HCT116 (cell line): ENCODE results near the gene SLC6A6. TPM values are rescaled to one million over a fixed set of nuclear protein-coding genes. Genes with fewer than 3 reads are reported as not detected.

ENCODE experiments used
- ATAC-seq: fragments of 200-7000 bp; cut with Tn5 transposase; 2 replicates; pipeline ENCODE4 v1.9.1; 2020; ENCODE audit warnings: mild to moderate bottlenecking, moderate library complexity
- BruUV-seq: library from RNA; stranded (reverse); fragments of 400-500 nt; replicated peaks from 2 replicates; lab custom pipeline; 2021; lab: Mats Ljungman, UMichigan
- CTCF ChIA-PET: fragments of 300-600 bp; sonication (Branson Sonifier 250); formaldehyde crosslinking; loops from one replicate; lab custom pipeline; 2021; ENCODE audit warnings: antibody characterized with exemption; lab: Charles Lee
- POLR2A ChIA-PET: fragments of 300-600, 350-600 bp; sonication (Branson Sonifier 250); formaldehyde crosslinking; loops from one replicate; lab custom pipeline; 2021; ENCODE audit warnings: antibody characterized with exemption; lab: Charles Lee
- RAD21 ChIA-PET, 2 experiments: fragments of 300-600 bp; sonication (Branson Sonifier 250); formaldehyde crosslinking; loops; one replicate each; lab custom pipeline; 2023; ENCODE audit warnings: low total read pairs in 2 of 2; ENCODE audit not compliant: uncharacterized antibody in 2 of 2, unreplicated experiment in 2 of 2, low non-redundant PET in 1 of 2; lab: Charles Lee
- DNase-seq: peaks from one replicate; pipeline ENCODE4 v3.0.0-alpha.2; 2010; ENCODE audit warnings: low read depth, low spot score
- H2AFZ ChIP-seq: fragments of 200-600 bp; shearing (Covaris generic), sonication (generic); 2 replicates; pipeline ENCODE4 v1.6.1; 2017; ENCODE audit warnings: low read depth, mixed run types, mixed read lengths, antibody characterized with exemption, low read length; ENCODE audit not compliant: poor library complexity, severe bottlenecking
- H3K27ac ChIP-seq: 2 replicates; pipeline ENCODE4 v1.5.1; 2012; ENCODE audit warnings: low read depth, low read length
- H3K27me3 ChIP-seq: fragments of 200-600 bp; sonication (generic); 2 replicates; pipeline ENCODE4 v1.6.1; 2016; ENCODE audit warnings: mixed run types, low read length, mixed read lengths; ENCODE audit not compliant: insufficient read depth
- H3K36me3 ChIP-seq, 2 experiments: fragments of 200-500 bp in 1 of 2; fragments of 200-600 bp in 1 of 2; sonication (Bioruptor generic) in 1 of 2; sonication (generic) in 1 of 2; 2 replicates each; pipeline versions ENCODE4 v1.5.1 to v1.6.1; 2014 to 2016; ENCODE audit warnings: low read length in 2 of 2, inconsistent platforms in 1 of 2, mixed read lengths in 1 of 2, mixed run types in 1 of 2; ENCODE audit not compliant: insufficient read depth in 2 of 2, control insufficient read depth in 1 of 2
- H3K4me1 ChIP-seq, 2 experiments: fragments of 200-600 bp in 1 of 2; sonication (generic) in 1 of 2; 2 replicates each; pipeline versions ENCODE4 v1.5.1 to v1.6.1; 2012 to 2017; ENCODE audit warnings: low read length in 2 of 2, inconsistent platforms in 1 of 2, mild to moderate bottlenecking in 1 of 2, mixed read lengths in 1 of 2, mixed run types in 1 of 2, moderate library complexity in 1 of 2; ENCODE audit not compliant: insufficient read depth in 2 of 2, control insufficient read depth in 1 of 2
- H3K4me2 ChIP-seq: fragments of 200-600 bp; sonication (generic); 2 replicates; pipeline ENCODE4 v1.6.1; 2017; ENCODE audit warnings: mixed run types, low read length, mixed read lengths
- H3K4me3 ChIP-seq, 2 experiments: fragments of 200-600 bp in 1 of 2; sonication (generic) in 1 of 2; replicated peaks in 1 of 2; 2 replicates each; pipeline ENCODE4 v1.5.1; 2011 to 2016; ENCODE audit warnings: low read length in 2 of 2, control low read depth in 1 of 2, low read depth in 1 of 2, mild to moderate bottlenecking in 1 of 2, mixed read lengths in 1 of 2, mixed run types in 1 of 2
- H3K79me2 ChIP-seq: fragments of 200-600 bp; sonication (generic); 2 replicates; pipeline ENCODE4 v1.6.1; 2017; ENCODE audit warnings: mild to moderate bottlenecking, mixed run types, low read length, moderate library complexity, mixed read lengths; ENCODE audit not compliant: insufficient read depth
- H3K9ac ChIP-seq: fragments of 200-600 bp; sonication (generic); 2 replicates; pipeline ENCODE4 v1.6.1; 2016; ENCODE audit warnings: low read length, mixed read lengths
- H3K9me2 ChIP-seq: fragments of 200-600 bp; sonication (generic), shearing (Covaris generic); 2 replicates; pipeline ENCODE4 v1.6.1; 2017; ENCODE audit warnings: mixed run types, mild to moderate bottlenecking, moderate library complexity; ENCODE audit not compliant: insufficient read depth
- H3K9me3 ChIP-seq, 2 experiments: fragments of 200-500 bp in 1 of 2; fragments of 200-600 bp in 1 of 2; sonication (Bioruptor generic) in 1 of 2; sonication (generic) in 1 of 2; 2 replicates each; pipeline ENCODE4 v1.6.1; 2014 to 2017; ENCODE audit warnings: low read length in 2 of 2, mixed read lengths in 2 of 2, inconsistent platforms in 1 of 2, low read depth in 1 of 2, mild to moderate bottlenecking in 1 of 2, mixed run types in 1 of 2, moderate library complexity in 1 of 2; ENCODE audit not compliant: control insufficient read depth in 1 of 2, insufficient read depth in 1 of 2
- H4K20me1 ChIP-seq: fragments of 200-600 bp; sonication (generic), shearing (Covaris generic); 2 replicates; pipeline ENCODE4 v1.6.1; 2017; ENCODE audit warnings: mixed run types, mild to moderate bottlenecking, moderate library complexity; ENCODE audit not compliant: insufficient read depth
- CEBPB ChIP-seq: IDR thresholded peaks from 2 replicates; pipeline ENCODE4 v1.6.1; 2012; ENCODE audit warnings: low read depth
- EGR1 ChIP-seq: IDR thresholded peaks from 2 replicates; pipeline ENCODE4 v1.6.1; 2012; ENCODE audit warnings: low read depth
- ELF1 ChIP-seq: IDR thresholded peaks from 2 replicates; pipeline ENCODE4 v1.6.1; 2012; ENCODE audit warnings: low read depth, borderline replicate concordance
- EZH2 ChIP-seq: fragments of 200-600 bp; sonication (generic); IDR thresholded peaks from 2 replicates; pipeline ENCODE4 v1.6.1; 2017; ENCODE audit warnings: antibody characterized with exemption, mixed run types
- EZH2phosphoT487 ChIP-seq: fragments of 200-600 bp; IDR thresholded peaks from 2 replicates; pipeline ENCODE4 v1.6.1; 2018; ENCODE audit warnings: antibody characterized with exemption, borderline replicate concordance
- FOSL1 ChIP-seq: IDR thresholded peaks from 2 replicates; pipeline ENCODE4 v1.6.1; 2012; ENCODE audit warnings: low read depth
- JUND ChIP-seq: IDR thresholded peaks from 2 replicates; pipeline ENCODE4 v1.6.1; 2012
- POLR2AphosphoS5 ChIP-seq: IDR thresholded peaks from 2 replicates; pipeline ENCODE4 v1.6.1; 2011; ENCODE audit warnings: mild to moderate bottlenecking, low read depth, low read length, moderate library complexity
- RAD21 ChIP-seq: IDR thresholded peaks from 2 replicates; pipeline ENCODE4 v1.6.1; 2012; ENCODE audit warnings: low read depth, mild to moderate bottlenecking
- SP1 ChIP-seq: IDR thresholded peaks from 2 replicates; pipeline ENCODE4 v1.6.1; 2012; ENCODE audit warnings: low read depth
- SRF ChIP-seq: IDR thresholded peaks from 2 replicates; pipeline ENCODE4 v1.6.1; 2012; ENCODE audit warnings: low read depth
- TCF7L2 ChIP-seq: IDR thresholded peaks from 2 replicates; pipeline ENCODE4 v1.7.0; 2011; ENCODE audit warnings: borderline replicate concordance, inconsistent platforms; ENCODE audit not compliant: insufficient read depth, insufficient read length; ENCODE audit errors: extremely low read depth
- YY1 ChIP-seq: IDR thresholded peaks from 2 replicates; pipeline ENCODE4 v1.6.1; 2011; ENCODE audit warnings: low read length, low read depth, moderate library complexity, mild to moderate bottlenecking; ENCODE audit not compliant: insufficient replicate concordance; ENCODE audit errors: extremely low read depth
- ZNF274 ChIP-seq: fragments of 200-500 bp; sonication (Bioruptor generic); IDR thresholded peaks from 2 replicates; pipeline ENCODE4 v1.6.1; 2014; ENCODE audit warnings: mild to moderate bottlenecking, low read depth, low read length, inconsistent platforms
- intact Hi-C: fragments of 100-400 bp; cut with micrococcal nuclease; formaldehyde crosslinking; loops from 2 replicates; pipeline ENCODE4 v1.10.0; 2022
- total RNA-seq: library from RNA; stranded (reverse); gene quantifications from one replicate; pipeline ENCODE4 v1.2.1, GENCODE V29; 2021; ENCODE audit not compliant: unreplicated experiment
- TF ChIP-seq, protein P1 (sequence below), 3 experiments: fragments of 200-600 bp in 1 of 3; sonication (generic) in 1 of 3; IDR thresholded peaks in 2 of 3; conservative IDR thresholded peaks in 1 of 3; 2 replicates each; pipeline ENCODE4 v1.5.1; 2012 to 2017; ENCODE audit warnings: low read depth in 2 of 3, low read length in 2 of 3, antibody characterized with exemption in 1 of 3, borderline replicate concordance in 1 of 3, control low read depth in 1 of 3, mild to moderate bottlenecking in 1 of 3, mixed read lengths in 1 of 3, mixed run types in 1 of 3, moderate library complexity in 1 of 3; ENCODE audit not compliant: insufficient read depth in 1 of 3
- TF ChIP-seq, protein P2 (sequence below): IDR thresholded peaks from 2 replicates; pipeline ENCODE4 v1.6.1; 2011; ENCODE audit warnings: mild to moderate bottlenecking, low read length, moderate library complexity; ENCODE audit not compliant: insufficient replicate concordance; ENCODE audit errors: extremely low read depth
- TF ChIP-seq, protein P3 (sequence below): IDR thresholded peaks from 2 replicates; pipeline ENCODE4 v1.6.1; 2012
- TF ChIP-seq, protein P4 (sequence below): IDR thresholded peaks from 2 replicates; pipeline ENCODE4 v1.6.1; 2012; ENCODE audit warnings: low read depth

SLC6A6 gene
- total RNA-seq, 1 experiment from 2014 or later: 36.3 TPM

DNA sequence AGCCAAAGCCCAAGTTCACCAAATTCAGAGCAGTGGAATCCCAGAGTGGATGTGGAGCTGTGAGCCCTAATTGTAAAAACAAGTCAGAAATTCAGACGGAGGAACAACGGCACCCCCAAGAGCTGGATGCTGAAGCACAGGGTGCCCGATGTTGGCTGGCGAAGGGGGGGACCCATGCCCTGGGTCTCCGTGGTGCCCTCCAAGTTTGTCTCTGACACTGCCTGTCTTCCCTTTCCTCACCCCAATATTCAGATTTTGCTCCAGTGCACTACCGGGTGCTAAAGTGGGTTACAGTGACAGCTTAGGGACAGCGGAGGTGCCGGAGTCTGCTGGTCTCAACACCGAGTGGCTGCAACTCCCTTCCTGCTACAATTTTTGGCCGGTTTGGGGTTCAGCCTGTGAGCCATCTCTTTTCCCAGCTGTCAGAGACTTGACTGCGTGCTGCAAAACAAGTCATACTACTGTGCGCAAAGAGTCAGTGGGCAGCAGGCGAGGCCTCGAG is 131.1 kb downstream of the SLC6A6 start:
- BruUV-seq: no TSS peak
- POLR2A ChIA-PET: no interaction called here
- Histone ChIP-seq H3K9me3 (no peaks in the 10 kb centered on the region), H3K36me3 (no peaks in the 10 kb centered on the region), H3K79me2 (no peaks in the 10 kb centered on the region), H2AFZ (no peak overlapping the region), H3K27me3 (no peaks in the 10 kb centered on the region), H3K4me2 (no peak overlapping the region), H4K20me1 (no peaks in the 10 kb centered on the region; the same call in 1 of the 2 replicates), H3K27ac (no peak overlapping the region), H3K9me2 (no peaks in the 10 kb centered on the region), H3K4me3 (no peak overlapping the region), H3K9ac (no peak overlapping the region), H3K4me1 (peaks cover 3 to 19% of the 10 kb centered on the region in 2 experiments; a peak in 3 of 4 replicates)
- ATAC-seq (no peak), DNase-seq (no peak)
- RAD21 ChIA-PET: no interaction called here
- CTCF ChIA-PET: no interaction called here
- intact Hi-C loops: no loop called here
- TF ChIP-seq, protein P1, sequence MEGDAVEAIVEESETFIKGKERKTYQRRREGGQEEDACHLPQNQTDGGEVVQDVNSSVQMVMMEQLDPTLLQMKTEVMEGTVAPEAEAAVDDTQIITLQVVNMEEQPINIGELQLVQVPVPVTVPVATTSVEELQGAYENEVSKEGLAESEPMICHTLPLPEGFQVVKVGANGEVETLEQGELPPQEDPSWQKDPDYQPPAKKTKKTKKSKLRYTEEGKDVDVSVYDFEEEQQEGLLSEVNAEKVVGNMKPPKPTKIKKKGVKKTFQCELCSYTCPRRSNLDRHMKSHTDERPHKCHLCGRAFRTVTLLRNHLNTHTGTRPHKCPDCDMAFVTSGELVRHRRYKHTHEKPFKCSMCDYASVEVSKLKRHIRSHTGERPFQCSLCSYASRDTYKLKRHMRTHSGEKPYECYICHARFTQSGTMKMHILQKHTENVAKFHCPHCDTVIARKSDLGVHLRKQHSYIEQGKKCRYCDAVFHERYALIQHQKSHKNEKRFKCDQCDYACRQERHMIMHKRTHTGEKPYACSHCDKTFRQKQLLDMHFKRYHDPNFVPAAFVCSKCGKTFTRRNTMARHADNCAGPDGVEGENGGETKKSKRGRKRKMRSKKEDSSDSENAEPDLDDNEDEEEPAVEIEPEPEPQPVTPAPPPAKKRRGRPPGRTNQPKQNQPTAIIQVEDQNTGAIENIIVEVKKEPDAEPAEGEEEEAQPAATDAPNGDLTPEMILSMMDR (IDR thresholded peaks at IDR 0.05 in 2 of 3, conservative IDR thresholded peaks at IDR 0.05 in 1 of 3; ENCODE audit: borderline replicate concordance in 1 of 3, insufficient read depth in 1 of 3, low read depth in 2 of 3, low read length in 2 of 3): no peak
- TF ChIP-seq EZH2 (no peak), SRF (no peak), EZH2phosphoT487 (no peak), YY1 (no peak), POLR2AphosphoS5 (no peak), SP1 (no peak), RAD21 (no peak), JUND (no peak), TCF7L2 (no peak), CEBPB (no peak), FOSL1 (no peak), ELF1 (no peak), ZNF274 (no peak), EGR1 (no peak)
- TF ChIP-seq, protein P2, sequence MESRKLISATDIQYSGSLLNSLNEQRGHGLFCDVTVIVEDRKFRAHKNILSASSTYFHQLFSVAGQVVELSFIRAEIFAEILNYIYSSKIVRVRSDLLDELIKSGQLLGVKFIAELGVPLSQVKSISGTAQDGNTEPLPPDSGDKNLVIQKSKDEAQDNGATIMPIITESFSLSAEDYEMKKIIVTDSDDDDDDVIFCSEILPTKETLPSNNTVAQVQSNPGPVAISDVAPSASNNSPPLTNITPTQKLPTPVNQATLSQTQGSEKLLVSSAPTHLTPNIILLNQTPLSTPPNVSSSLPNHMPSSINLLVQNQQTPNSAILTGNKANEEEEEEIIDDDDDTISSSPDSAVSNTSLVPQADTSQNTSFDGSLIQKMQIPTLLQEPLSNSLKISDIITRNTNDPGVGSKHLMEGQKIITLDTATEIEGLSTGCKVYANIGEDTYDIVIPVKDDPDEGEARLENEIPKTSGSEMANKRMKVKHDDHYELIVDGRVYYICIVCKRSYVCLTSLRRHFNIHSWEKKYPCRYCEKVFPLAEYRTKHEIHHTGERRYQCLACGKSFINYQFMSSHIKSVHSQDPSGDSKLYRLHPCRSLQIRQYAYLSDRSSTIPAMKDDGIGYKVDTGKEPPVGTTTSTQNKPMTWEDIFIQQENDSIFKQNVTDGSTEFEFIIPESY: no peak
- TF ChIP-seq, protein P3, sequence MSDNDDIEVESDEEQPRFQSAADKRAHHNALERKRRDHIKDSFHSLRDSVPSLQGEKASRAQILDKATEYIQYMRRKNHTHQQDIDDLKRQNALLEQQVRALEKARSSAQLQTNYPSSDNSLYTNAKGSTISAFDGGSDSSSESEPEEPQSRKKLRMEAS: no peak
- TF ChIP-seq, protein P4, sequence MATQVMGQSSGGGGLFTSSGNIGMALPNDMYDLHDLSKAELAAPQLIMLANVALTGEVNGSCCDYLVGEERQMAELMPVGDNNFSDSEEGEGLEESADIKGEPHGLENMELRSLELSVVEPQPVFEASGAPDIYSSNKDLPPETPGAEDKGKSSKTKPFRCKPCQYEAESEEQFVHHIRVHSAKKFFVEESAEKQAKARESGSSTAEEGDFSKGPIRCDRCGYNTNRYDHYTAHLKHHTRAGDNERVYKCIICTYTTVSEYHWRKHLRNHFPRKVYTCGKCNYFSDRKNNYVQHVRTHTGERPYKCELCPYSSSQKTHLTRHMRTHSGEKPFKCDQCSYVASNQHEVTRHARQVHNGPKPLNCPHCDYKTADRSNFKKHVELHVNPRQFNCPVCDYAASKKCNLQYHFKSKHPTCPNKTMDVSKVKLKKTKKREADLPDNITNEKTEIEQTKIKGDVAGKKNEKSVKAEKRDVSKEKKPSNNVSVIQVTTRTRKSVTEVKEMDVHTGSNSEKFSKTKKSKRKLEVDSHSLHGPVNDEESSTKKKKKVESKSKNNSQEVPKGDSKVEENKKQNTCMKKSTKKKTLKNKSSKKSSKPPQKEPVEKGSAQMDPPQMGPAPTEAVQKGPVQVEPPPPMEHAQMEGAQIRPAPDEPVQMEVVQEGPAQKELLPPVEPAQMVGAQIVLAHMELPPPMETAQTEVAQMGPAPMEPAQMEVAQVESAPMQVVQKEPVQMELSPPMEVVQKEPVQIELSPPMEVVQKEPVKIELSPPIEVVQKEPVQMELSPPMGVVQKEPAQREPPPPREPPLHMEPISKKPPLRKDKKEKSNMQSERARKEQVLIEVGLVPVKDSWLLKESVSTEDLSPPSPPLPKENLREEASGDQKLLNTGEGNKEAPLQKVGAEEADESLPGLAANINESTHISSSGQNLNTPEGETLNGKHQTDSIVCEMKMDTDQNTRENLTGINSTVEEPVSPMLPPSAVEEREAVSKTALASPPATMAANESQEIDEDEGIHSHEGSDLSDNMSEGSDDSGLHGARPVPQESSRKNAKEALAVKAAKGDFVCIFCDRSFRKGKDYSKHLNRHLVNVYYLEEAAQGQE: no peak
